Measurements from ENCODE around the gene AURKB.
"Not testable (repeated sequence)": the region's sequence is repeated elsewhere in the genome, so short reads cannot be mapped to it uniquely, and the experiment has no call there.

Gene AURKB

DNA sequence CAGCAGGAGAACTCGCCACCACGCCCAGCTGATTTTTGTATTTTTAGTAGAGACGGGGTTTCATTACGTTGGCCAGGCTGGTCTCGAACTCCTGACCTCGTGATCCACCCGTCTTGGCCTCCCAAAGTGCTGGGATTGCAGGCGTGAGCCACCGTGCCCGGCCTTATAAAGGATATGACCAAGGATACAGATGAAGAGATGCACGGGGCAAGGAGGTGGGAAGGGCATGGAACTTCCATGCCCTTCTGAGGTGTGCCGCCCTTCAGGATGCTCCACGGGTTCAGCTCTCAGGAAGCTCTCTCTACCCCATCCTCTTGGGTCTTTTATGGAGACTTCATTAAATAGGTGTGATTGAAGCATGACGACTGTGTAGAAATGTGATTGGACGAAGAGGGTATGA is 3.6 kb upstream of the AURKB start:
- not testable (repeated sequence) for H3K9me3 Mint-ChIP-seq (ENCODE audit: low read depth); H3K27ac Mint-ChIP-seq; H3K36me3 Mint-ChIP-seq; H3K4me3 Mint-ChIP-seq; H3K27me3 Mint-ChIP-seq
- peaks cover 16% of the 10 kb centered on the region for H3K4me1 Mint-ChIP-seq (ENCODE audit: low read depth)

DNA sequence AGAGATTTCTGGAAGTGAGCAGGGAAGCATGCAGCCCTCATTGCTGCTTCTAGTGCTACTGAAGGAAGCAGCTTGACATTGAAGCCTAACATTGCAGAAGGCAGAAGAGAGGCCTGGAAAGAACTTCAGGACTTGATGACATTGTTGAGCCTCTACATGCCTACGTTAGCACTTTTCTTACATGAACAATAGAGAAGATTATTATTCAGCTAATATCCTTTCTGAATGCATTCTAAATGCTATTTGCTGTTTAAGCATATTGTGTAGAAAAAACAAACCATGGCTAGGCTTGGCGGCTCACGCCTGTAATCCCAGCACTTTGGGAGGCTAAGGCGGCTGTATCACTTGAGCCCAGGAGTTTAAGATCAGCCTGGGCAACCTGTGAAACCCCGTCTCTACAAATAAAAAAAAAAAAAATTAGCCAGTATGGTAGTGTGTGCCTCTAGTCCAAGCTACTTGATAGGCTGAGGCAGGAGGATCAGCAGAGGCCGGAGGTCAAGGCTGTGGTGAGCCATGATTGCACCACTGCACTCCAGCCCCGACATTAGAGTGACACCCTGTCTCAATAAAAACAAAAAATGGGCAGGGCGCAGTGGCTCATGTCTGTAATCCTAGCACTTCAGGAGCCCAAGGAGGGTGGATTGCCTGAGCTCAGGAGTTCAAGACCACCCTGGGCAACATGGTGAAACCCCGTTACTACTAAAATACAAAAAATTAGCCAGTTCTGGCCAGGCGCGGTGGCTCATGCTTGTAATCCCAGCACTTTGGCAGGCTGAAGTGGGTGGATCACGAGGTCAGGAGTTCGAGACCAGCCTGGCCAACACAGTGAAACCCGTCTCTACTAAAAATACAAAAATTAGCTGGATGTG is 2.2 kb upstream of the AURKB start:
- Mint-ChIP-seq H3K9me3 (ENCODE audit: low read depth) (no peaks in the 10 kb centered on the region), H3K4me1 (ENCODE audit: low read depth) (peaks cover 14% of the 10 kb centered on the region), H3K27ac (no peak overlapping the region), H3K4me3 (no peak overlapping the region), H3K36me3 (no peaks in the 10 kb centered on the region), H3K27me3 (no peaks in the 10 kb centered on the region)

DNA sequence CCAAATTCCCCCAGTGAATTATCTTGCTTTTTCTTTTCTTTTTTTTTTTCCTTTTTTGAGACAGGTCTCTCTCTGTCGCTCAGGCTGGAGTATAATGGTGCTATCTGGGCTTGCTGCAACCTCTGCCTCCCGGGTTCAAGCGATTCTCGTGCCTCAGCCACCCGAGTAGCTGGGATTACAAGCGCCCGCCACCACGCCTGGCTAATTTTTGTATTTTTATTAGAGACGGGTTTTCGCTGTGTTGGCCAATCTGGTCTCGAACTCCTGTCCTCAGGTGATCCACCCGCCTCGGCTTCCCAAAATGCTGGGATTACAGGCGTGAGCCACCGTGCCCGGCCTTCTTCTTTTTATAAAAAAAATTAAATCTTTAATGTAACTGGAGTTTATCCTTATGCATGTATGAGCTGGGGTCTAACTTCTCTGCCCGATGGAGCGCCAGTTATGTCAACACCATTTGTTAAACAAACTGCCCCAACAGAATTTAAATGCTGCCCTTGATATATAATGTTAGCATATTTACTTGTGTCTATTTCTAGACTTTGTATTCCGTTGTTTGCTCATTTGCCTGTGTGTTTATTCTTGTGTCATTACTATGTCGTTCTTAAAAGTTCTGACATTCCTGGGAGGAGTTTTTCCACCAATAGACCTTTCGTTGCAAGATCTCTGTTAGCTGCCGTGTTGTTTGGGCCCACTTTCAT is 535 bp upstream of the AURKB start:
- peak overlapping the region; percentile 75 for H3K27ac Mint-ChIP-seq
- H3K4me3 Mint-ChIP-seq: peak overlapping the region; percentile 91
- no peaks in the 10 kb centered on the region for H3K9me3 Mint-ChIP-seq (ENCODE audit: low read depth)
- peaks cover 14% of the 10 kb centered on the region for H3K4me1 Mint-ChIP-seq (ENCODE audit: low read depth)
- no peaks in the 10 kb centered on the region for H3K36me3 Mint-ChIP-seq
- H3K27me3 Mint-ChIP-seq: no peaks in the 10 kb centered on the region

DNA sequence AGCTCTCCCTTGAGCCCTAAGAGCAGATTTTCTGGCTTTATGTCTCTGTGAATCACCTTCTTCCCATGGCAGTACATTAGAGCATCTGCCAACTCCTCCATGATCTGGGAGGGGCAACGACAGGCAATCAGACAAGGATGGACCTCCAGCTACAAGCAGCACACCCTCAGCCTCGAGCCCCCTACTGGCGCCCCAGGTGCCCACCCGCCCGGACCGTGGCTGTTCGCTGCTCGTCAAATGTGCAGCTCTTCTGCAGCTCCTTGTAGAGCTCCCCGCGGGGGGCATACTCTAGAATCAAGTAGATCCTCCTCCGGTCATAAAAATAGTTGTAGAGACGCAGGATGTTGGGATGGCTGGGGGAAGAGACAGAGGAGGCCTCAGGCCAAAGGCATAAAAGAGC is 3.8 kb downstream of the AURKB start:
- no peaks in the 10 kb centered on the region for H3K9me3 Mint-ChIP-seq (ENCODE audit: low read depth)
- peaks cover 14% of the 10 kb centered on the region for H3K4me1 Mint-ChIP-seq (ENCODE audit: low read depth)
- H3K36me3 Mint-ChIP-seq: no peaks in the 10 kb centered on the region
- no peak overlapping the region for H3K4me3 Mint-ChIP-seq
- no peaks in the 10 kb centered on the region for H3K27me3 Mint-ChIP-seq
- H3K27ac Mint-ChIP-seq: no peak overlapping the region

DNA sequence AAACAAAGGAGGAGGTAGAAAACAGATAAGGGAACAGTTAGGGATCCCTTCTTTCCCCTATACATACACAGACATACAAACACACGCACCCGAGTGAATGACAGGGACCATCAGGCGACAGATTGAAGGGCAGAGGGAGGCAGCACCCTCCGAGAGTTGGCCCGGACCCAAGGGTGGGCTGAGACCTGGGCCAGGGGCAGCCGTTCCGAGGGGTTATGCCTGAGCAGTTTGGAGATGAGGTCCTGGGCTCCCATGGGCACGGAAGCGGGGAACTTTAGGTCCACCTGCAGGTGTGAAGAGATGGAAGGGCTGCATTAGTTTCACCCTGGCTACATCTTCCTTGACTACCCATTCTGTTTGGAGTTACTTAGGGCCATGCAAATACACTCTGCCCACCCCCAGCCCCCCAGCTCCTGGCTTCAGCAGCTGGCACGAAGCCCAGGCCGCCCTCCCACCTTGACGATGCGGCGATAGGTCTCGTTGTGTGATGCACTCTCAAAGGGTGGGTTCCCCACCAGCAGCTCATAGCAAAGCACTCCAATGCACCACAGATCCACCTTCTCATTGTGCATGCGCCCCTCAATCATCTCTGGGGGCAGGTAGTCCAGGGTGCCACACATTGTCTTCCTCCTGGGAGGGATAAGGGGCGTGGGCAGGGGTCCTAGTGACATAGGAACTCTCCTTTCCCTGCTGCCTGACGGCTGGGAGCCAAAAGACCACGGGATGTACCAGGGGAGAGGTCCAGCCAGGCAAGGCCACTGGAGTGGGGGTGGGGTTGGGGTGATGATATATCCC is 5.4 kb downstream of the AURKB start:
- Mint-ChIP-seq H3K36me3 (no peaks in the 10 kb centered on the region), H3K4me1 (ENCODE audit: low read depth) (peaks cover 6% of the 10 kb centered on the region), H3K4me3 (no peak overlapping the region), H3K27me3 (no peaks in the 10 kb centered on the region), H3K9me3 (ENCODE audit: low read depth) (no peaks in the 10 kb centered on the region), H3K27ac (no peak overlapping the region)

DNA sequence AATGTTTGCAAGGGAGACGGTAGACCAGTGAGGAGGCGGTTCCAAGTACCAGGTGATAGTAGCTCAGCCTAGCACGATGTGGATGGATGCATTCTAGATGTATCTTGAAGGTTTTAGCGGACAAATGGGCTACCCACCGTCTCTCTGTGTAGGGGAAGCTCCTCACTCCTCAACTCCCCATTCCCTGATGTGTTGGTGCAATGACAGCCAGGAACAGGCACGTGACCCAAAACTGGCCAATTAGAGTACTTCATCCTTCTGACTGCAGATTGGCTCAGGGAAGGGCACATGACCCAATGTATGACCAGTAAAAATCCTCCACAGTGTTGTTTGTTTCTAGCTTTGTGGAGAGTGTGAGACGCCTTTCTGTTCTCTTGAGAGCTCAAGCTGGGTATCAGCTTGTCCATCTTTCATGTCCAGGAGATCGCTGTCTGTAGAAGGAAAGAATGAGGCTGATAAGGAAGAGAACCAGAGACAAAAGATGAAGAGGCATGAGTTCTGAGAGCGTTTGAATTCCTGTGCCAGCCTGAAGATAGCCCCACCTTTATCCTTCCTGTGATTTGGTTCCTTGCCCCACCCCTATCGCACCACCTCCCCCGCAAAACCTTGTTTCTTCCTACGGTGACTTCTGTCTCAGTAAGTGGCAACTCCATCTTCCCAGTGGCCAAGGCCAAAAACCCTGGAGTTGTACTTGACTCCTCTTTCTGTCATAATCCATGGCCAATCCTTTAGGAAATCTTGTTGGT is 18.1 kb downstream of the AURKB start:
- Mint-ChIP-seq H3K27ac (no peak overlapping the region), H3K4me3 (no peak overlapping the region), H3K4me1 (ENCODE audit: low read depth) (peaks cover 13% of the 10 kb centered on the region), H3K9me3 (ENCODE audit: low read depth) (no peaks in the 10 kb centered on the region), H3K27me3 (no peaks in the 10 kb centered on the region), H3K36me3 (no peaks in the 10 kb centered on the region)

DNA sequence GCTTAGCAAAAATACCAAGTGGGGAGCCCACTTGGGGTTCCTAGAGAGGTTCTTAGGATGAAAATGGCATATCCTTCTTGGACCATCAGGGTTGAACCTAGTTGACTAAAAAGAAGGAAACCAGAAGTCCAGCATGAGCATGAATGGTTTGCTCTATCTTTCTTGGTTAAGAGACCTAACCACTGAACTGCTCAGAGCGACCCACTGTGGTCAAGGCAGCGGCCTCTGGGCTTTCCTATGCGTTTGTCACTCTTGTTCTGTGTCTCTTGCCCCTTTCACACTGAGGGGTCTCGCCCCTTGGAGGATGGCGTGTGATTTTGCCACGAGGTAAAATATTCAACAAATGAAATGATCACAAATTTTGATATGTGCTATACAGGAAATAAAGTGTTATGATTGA is 19.9 kb downstream of the AURKB start:
- Mint-ChIP-seq H3K4me1 (ENCODE audit: low read depth) (peaks cover 11% of the 10 kb centered on the region), H3K27ac (no peak overlapping the region)

DNA sequence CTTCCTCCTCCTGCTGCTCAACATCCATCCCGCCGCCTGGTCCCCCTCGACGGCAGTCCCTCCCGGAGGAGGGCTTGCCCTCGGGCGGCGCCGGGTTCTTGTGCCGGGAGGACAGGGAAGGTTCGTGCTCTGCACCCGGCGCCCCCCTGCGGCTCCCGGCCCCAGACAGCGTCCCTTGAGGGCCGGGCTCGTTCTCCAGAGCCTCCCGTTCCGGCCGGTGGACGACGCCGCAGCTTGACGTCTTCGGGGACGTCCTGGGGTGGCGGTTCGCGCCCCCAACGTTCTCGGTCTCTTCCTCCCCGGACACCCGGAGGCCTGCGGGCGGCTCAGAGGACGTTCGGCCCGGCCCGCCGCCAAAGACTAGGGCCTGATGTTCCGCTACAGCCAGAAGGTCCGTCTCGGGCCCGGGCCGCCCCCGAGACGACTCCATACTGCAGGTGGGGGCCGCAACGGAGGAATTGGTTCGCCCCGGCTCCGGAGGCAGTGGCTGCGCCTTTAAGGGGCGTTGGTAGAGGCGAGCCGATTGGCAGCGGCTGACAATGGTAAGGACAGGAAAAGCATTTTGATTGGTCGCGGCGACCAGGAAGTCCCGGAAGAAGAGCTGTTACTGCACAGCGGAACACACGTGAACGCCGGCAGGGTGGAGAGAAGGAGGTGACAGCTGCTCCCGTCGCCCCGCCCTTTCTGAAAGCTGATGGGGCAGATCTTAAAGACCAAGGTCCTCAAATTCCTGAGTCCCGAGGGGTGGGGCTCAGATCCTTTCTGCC is 20.5 kb downstream of the AURKB start, which contains the start of gene BORCS6:
Gene BORCS6 (minus strand): TSS at position 470 of the 767 bp plus-strand sequence. CDS start 40 bp downstream, at position 430.
- H3K27me3 Mint-ChIP-seq: no peaks in the 10 kb centered on the region
- peak within 1 kb of the TSS; percentile 86 for H3K27ac Mint-ChIP-seq
- no peak within 1 kb of the TSS for H3K4me3 Mint-ChIP-seq
- no peaks in the 10 kb centered on the region for H3K36me3 Mint-ChIP-seq
- H3K9me3 Mint-ChIP-seq (ENCODE audit: low read depth): no peaks in the 10 kb centered on the region
- H3K4me1 Mint-ChIP-seq (ENCODE audit: low read depth): peaks cover 11% of the 10 kb centered on the region

More for the DNA sequence above, 19.9 kb downstream of the AURKB start:
- H3K9me3 Mint-ChIP-seq (ENCODE audit: low read depth): no peaks in the 10 kb centered on the region
- no peak overlapping the region for H3K4me3 Mint-ChIP-seq
- no peaks in the 10 kb centered on the region for H3K36me3 Mint-ChIP-seq
- no peaks in the 10 kb centered on the region for H3K27me3 Mint-ChIP-seq

DNA sequence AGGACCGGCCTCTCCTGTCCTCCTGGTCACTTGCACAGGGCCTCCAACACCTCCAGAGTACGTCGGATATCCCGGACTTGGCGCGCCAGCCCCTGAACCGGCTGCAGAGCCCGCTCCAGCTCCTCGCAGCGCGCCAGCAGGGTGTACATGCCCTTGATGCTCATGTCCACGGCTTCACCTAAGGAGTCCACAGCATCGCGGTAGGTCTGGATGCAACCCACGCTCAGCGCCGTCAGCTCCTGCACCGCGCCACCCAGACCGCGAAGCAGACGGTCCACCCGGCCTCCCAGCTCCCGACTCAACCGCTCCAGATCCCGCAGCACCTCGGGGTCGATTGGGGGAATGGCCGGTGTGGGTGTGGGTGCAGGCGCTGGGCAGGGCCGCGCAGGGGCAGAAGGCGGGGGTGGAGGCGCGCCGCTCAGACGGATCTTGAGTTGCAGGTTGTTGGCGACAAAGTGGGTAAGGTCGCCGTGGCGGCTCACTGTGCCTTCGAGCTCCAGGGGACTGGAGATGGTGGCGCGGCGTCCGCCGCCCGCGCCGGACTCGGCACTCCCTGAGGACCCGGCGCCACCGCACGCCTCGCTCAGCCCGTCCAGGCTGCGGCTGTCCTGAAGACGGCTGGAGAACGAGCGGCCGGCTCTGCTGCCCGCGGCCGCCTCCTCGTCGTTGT is 21.2 kb downstream of the AURKB start:
- H3K27ac Mint-ChIP-seq: peak overlapping the region; percentile 84

DNA sequence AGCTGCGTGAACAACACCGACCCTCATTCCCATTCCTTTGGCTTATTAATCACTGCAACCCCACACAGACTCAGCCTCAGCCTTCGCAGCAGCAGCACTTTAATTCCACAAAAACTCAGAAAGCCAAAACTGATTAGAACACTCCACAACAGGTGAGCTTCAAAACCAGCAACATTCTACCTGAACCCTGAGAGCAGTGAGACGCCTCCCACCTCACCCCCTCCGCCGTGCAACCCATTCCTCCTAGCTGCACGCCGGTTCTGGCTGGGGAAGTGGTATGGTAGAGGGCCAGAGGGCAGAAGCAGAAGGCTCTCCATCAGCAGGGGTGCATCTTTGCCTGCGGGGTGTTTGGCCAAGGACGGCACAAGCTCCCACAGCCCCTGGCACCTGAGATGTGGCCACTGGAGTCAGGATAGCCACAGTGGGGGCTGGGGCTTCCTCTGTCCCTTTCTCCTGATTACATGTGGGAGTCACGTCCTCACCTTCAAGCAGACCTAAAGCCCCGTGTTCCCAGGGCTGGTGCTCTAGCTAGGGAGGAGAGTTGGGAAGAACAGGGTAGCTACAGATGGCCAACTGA is 22.0 kb downstream of the AURKB start:
- Mint-ChIP-seq H3K36me3 (no peaks in the 10 kb centered on the region), H3K4me1 (ENCODE audit: low read depth) (peaks cover 17% of the 10 kb centered on the region), H3K27me3 (no peaks in the 10 kb centered on the region), H3K9me3 (ENCODE audit: low read depth) (no peaks in the 10 kb centered on the region), H3K4me3 (no peak overlapping the region), H3K27ac (peak overlapping the region; percentile 84)

More for the DNA sequence above, 21.2 kb downstream of the AURKB start:
- H3K4me1 Mint-ChIP-seq (ENCODE audit: low read depth): peaks cover 13% of the 10 kb centered on the region
- H3K4me3 Mint-ChIP-seq: no peak overlapping the region
- H3K36me3 Mint-ChIP-seq: no peaks in the 10 kb centered on the region
- no peaks in the 10 kb centered on the region for H3K9me3 Mint-ChIP-seq (ENCODE audit: low read depth)
- H3K27me3 Mint-ChIP-seq: no peaks in the 10 kb centered on the region

DNA sequence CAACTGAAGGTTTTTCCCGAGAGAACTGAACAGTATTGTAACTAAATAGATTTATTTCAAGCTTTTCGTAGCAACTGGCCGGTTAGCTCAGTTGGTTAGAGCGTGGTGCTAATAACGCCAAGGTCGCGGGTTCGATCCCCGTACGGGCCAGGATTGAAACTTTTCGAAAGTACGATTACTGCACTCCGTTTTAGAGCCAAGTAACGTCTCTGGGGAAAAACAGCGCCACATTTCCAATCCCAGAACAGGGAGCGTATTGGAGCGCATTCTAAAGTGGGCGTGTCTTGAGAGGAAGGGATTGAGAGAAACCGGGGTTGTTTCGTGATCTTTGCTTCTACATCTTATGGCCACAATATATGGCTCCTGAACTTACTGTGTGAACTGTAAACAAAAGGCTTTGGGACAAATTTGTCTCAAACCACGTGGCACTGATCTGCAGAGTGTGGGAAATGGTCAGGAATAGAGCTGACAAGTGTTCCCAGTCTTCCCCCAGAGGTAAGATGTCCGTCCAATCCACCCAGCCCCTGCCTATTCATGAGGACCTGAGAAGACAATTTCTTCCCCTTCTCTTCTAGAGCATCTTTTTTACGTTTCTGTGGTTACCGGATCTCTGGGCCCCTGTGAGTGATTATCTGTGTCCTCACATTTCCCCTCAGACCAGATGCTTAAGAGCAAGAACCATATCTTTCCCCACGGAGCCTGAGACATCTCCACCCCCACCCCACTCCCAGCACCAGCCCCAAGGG is 22.7 kb downstream of the AURKB start:
- no peak overlapping the region for H3K27ac Mint-ChIP-seq

DNA sequence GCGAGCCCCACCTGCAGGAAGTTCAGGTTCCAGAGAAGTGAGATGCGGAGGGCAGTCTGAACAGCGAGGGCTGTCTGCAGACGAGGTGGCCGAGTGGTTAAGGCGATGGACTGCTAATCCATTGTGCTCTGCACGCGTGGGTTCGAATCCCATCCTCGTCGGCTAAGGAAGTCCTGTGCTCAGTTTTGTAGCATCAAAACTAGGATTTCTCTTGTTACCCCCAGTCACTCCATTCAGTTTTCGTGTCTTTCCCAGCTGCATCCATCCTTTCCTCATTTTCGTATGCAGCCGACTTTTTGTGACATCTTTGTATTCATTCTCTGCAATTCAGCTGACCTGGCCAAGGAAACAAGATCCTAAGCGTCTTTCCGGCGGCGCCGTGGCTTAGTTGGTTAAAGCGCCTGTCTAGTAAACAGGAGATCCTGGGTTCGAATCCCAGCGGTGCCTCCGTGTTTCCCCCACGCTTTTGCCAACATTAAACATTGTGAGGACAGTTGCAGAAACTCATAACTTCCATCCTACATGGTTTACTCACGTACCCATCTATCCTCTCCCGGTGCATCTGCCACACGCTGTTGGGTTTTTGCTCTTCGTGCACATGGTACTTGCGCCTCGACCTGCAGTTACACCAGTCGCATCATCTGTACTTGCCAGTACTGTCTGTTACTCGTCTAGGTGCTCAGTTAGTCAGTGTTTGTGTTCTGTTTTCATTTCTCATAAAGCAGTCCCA is 23.4 kb downstream of the AURKB start:
- Mint-ChIP-seq H3K27ac (no peak overlapping the region), H3K4me1 (ENCODE audit: low read depth) (peaks cover 18% of the 10 kb centered on the region), H3K9me3 (ENCODE audit: low read depth) (no peaks in the 10 kb centered on the region), H3K4me3 (no peak overlapping the region), H3K27me3 (no peaks in the 10 kb centered on the region), H3K36me3 (no peaks in the 10 kb centered on the region)

More for the DNA sequence above, 22.7 kb downstream of the AURKB start:
- no peak overlapping the region for H3K4me3 Mint-ChIP-seq
- H3K36me3 Mint-ChIP-seq: no peaks in the 10 kb centered on the region
- peaks cover 17% of the 10 kb centered on the region for H3K4me1 Mint-ChIP-seq (ENCODE audit: low read depth)
- H3K27me3 Mint-ChIP-seq: no peaks in the 10 kb centered on the region
- no peaks in the 10 kb centered on the region for H3K9me3 Mint-ChIP-seq (ENCODE audit: low read depth)

Measured in activated naive CD8-positive, alpha-beta T cell (primary cell).